ENCODE data around the gene IL17RA.
A peak's percentile ranks its signal among the peaks of the same experiment; 100 is the strongest.

IL17RA gene

GRCh38 chr22:17083811-17084441 lies 874 bp upstream of the IL17RA start:
- TF ChIP-seq, protein P1, sequence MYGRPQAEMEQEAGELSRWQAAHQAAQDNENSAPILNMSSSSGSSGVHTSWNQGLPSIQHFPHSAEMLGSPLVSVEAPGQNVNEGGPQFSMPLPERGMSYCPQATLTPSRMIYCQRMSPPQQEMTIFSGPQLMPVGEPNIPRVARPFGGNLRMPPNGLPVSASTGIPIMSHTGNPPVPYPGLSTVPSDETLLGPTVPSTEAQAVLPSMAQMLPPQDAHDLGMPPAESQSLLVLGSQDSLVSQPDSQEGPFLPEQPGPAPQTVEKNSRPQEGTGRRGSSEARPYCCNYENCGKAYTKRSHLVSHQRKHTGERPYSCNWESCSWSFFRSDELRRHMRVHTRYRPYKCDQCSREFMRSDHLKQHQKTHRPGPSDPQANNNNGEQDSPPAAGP (tag by site-specific recombination; IDR thresholded peaks at IDR 0.05): no peak
- TF ChIP-seq RBAK (tag by site-specific recombination; IDR thresholded peaks at IDR 0.05) (no peak), BCL11A (tag by site-specific recombination; IDR thresholded peaks at IDR 0.05; ENCODE audit: low read depth) (no peak), ZNF561 (tag by site-specific recombination; IDR thresholded peaks at IDR 0.05; ENCODE audit: borderline replicate concordance) (no peak), SETDB1 (IDR thresholded peaks at IDR 0.05; ENCODE audit: insufficient read length, low read length) (no peak), ZNF280C (tag by site-specific recombination; IDR thresholded peaks at IDR 0.05) (no peak)
- TF ChIP-seq, protein P2, sequence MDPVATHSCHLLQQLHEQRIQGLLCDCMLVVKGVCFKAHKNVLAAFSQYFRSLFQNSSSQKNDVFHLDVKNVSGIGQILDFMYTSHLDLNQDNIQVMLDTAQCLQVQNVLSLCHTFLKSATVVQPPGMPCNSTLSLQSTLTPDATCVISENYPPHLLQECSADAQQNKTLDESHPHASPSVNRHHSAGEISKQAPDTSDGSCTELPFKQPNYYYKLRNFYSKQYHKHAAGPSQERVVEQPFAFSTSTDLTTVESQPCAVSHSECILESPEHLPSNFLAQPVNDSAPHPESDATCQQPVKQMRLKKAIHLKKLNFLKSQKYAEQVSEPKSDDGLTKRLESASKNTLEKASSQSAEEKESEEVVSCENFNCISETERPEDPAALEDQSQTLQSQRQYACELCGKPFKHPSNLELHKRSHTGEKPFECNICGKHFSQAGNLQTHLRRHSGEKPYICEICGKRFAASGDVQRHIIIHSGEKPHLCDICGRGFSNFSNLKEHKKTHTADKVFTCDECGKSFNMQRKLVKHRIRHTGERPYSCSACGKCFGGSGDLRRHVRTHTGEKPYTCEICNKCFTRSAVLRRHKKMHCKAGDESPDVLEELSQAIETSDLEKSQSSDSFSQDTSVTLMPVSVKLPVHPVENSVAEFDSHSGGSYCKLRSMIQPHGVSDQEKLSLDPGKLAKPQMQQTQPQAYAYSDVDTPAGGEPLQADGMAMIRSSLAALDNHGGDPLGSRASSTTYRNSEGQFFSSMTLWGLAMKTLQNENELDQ (tag by site-specific recombination; IDR thresholded peaks at IDR 0.05; ENCODE audit: low read depth): no peak
- Histone ChIP-seq H3K27ac (ENCODE audit: extremely low read depth, low read depth, low read length) (no peak overlapping the region; the same call in 1 of the 2 replicates), H3K36me3 (ENCODE audit: control insufficient read depth in 2 of 2, insufficient read depth in 1 of 2, low read length in 2 of 2) (no peaks in the 10 kb centered on the region), H3K9me3 (ENCODE audit: control insufficient read depth, insufficient read depth, low read depth, low read length) (no peaks in the 10 kb centered on the region), H3K4me3 (ENCODE audit: low read depth, low read length) (no peak overlapping the region; the same call in 1 of the 2 replicates), H3K4me1 (ENCODE audit: control insufficient read depth, insufficient read depth, low read length) (no peaks in the 10 kb centered on the region; the same call in 1 of the 2 replicates)
- CTCF ChIA-PET: interaction anchor here (0.7 kb wide), 1 partner anchor 79 kb away, joined by 5 read pairs; no protein-coding TSS in a partner anchor
- POLR2A ChIA-PET: interaction anchor here (0.5 kb wide), 1 partner anchor 13 kb away, joined by 4 read pairs; no protein-coding TSS in a partner anchor

DNA sequence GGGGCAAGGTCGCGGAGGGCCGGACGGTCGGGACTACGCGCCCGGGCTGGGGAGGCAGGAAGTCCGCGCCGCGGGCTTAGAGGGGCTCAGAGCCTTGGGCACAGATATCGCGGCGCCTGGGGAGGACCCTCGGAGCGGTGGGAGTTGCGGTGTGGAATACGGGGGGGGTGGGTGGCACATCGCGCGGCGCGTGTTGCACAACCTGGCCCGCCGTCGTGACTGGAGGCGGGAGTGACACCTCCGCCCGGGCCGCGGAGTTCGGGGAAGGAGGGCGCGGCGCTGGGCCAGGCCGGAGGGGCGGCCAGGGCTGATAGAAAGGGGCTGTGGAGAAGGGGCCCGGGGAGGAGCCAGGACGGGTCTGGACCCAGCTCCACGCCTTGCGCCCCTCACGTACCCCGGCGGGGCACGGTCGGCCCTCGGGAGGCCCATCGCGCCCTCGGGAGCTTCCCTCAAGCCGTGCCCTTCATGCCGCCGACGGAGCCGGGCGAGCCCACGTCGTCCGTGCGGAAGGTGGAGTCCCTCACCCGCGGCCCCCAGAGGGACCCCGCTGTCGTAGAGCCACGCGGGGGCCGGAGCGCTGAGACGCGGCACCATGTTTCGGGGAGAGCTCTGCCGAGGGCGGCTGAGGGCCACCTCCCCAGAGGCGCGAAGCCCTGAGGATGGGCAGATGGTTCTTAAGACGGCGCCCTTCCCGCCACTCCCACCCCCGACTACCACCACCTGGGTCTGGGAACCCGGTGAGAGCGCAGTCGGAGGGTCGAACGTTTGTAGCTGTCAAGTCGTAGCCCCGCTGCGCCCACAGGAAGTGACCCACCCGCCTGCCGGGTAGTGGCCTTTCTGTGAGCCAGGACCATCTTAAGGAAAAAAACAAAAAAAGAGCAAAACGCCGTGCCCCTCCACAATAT lies 729 bp downstream of the IL17RA start:
- Histone ChIP-seq H3K9me3 (ENCODE audit: control insufficient read depth, insufficient read depth, low read depth, low read length) (no peaks in the 10 kb centered on the region), H3K36me3 (ENCODE audit: control insufficient read depth in 2 of 2, insufficient read depth in 1 of 2, low read length in 2 of 2) (no peaks in the 10 kb centered on the region), H3K4me3 (ENCODE audit: low read depth, low read length) (peak overlapping the region; percentile 65), H3K4me1 (ENCODE audit: control insufficient read depth, insufficient read depth, low read length) (no peaks in the 10 kb centered on the region; the same call in 1 of the 2 replicates), H3K27ac (ENCODE audit: extremely low read depth, low read depth, low read length) (peak overlapping the region; percentile 53; the same call in 1 of the 2 replicates)
- POLR2A ChIA-PET: interaction anchor here (0.8 kb wide), 1 partner anchor 86 kb away, joined by 3 read pairs; no protein-coding TSS in a partner anchor
- CTCF ChIA-PET: interaction anchor here (0.5 to 2.6 kb wide), 3 partner anchors 10 to 86 kb away, joined by 3 to 8 read pairs (median 3); no protein-coding TSS in a partner anchor
- TF ChIP-seq ZNF146 (tag by site-specific recombination; IDR thresholded peaks at IDR 0.05) (no peak), ZNF558 (tag by site-specific recombination; IDR thresholded peaks at IDR 0.05) (no peak), ZBTB17 (tag by site-specific recombination; IDR thresholded peaks at IDR 0.05) (no peak), ZNF157 (tag by site-specific recombination; IDR thresholded peaks at IDR 0.05) (no peak), ZNF202 (tag by site-specific recombination; IDR thresholded peaks at IDR 0.05; ENCODE audit: borderline replicate concordance) (no peak), ZFHX2 (tag by site-specific recombination; conservative IDR thresholded peaks at IDR 0.05) (peak; percentile 57), ZSCAN16 (tag by site-specific recombination; IDR thresholded peaks at IDR 0.05) (no peak), GFI1B (tag by site-specific recombination; IDR thresholded peaks at IDR 0.05) (no peak), PRDM6 (tag by site-specific recombination; IDR thresholded peaks at IDR 0.05) (no peak), PRDM2 (tag by site-specific recombination; IDR thresholded peaks at IDR 0.05; ENCODE audit: borderline replicate concordance) (no peak), ZBTB20 (tag by site-specific recombination; IDR thresholded peaks at IDR 0.05) (peak; percentile 43; the same call in 1 of the 2 replicates)
